Lower leg skin (tissue), 4 donors: Measurements from ENCODE around the gene FHAD1. TPM values are rescaled to one million over a fixed set of nuclear protein-coding genes. Genes with fewer than 3 reads are reported as not detected.

ENCODE experiments used
- DNase-seq, 2 donors: peaks; one replicate each; pipeline ENCODE4 v3.0.0-alpha.2; 2019; ENCODE audit warnings: low spot score in 2 of 2
- H3K4me3 ChIP-seq: fragments of 200-600 bp; sonication (generic); 2 replicates; pipeline ENCODE4 v1.5.1; 2017; ENCODE audit warnings: mild to moderate bottlenecking, low read depth; ENCODE audit not compliant: poor library complexity, severe bottlenecking
- CTCF ChIP-seq, 3 donors: fragments of 450-650 bp; IDR thresholded peaks; one replicate each; pipeline ENCODE4 v1.5.1; 2016; ENCODE audit warnings: antibody characterized with exemption in 3 of 3, mild to moderate bottlenecking in 3 of 3, moderate library complexity in 2 of 3
- POLR2A ChIP-seq, 2 donors: fragments of 450-650 bp; IDR thresholded peaks; one replicate each; pipeline ENCODE4 v1.6.1; 2016 to 2017; ENCODE audit warnings: antibody characterized with exemption in 2 of 2, mild to moderate bottlenecking in 1 of 2, moderate library complexity in 1 of 2
- WGBS, 2 donors: methylation state at CpG; one replicate each; pipeline ENCODE4 v1.1.5; 2018; 5-methylcytosine and 5-hydroxymethylcytosine counted together
- intact Hi-C: fragments of 100-400 bp; cut with DNase I; formaldehyde crosslinking; loops from one replicate; pipeline ENCODE4 v1.15.0; 2023; ENCODE audit warnings: low total_unique reads
- total RNA-seq, 4 donors: library from RNA; depleted of rRNA; stranded (reverse); fragments of >200 nt; gene quantifications; one replicate each; pipeline ENCODE4 v1.1.0, GENCODE V29; 2016

Gene FHAD1
- total RNA-seq, 4 donors from 2014 or later, result 0.52 to 2.0 TPM; not detected in 2

GRCh38 chr1:15312626-15313411 is 65.8 kb downstream of the FHAD1 start:
- no peak for DNase-seq
- TF ChIP-seq CTCF (IDR thresholded peaks at IDR 0.05), result no peak
- no peak for TF ChIP-seq POLR2A (IDR thresholded peaks at IDR 0.05)
- 81 to 86% methylated on average over 16 of the region's 16 CpGs for WGBS, 2 donors
- no peak overlapping the region for H3K4me3 ChIP-seq
- intact Hi-C loops, result no loop called here

GRCh38 chr1:15314328-15315281 is 67.6 kb downstream of the FHAD1 start:
- intact Hi-C loops, result no loop called here
- 86 to 87% methylated on average over 26 of the region's 26 CpGs for WGBS, 2 donors
- no peak for DNase-seq
- no peak for TF ChIP-seq CTCF (IDR thresholded peaks at IDR 0.05)
- no peak for TF ChIP-seq POLR2A (IDR thresholded peaks at IDR 0.05)
- H3K4me3 ChIP-seq, result no peak overlapping the region

- no peak overlapping the region for H3K4me3 ChIP-seq
- no peak for DNase-seq
- WGBS, 2 donors, result 81 to 83% methylated on average over 7 of the region's 7 CpGs
- intact Hi-C loops, result no loop called here
- TF ChIP-seq CTCF (IDR thresholded peaks at IDR 0.05), result no peak
- TF ChIP-seq POLR2A (IDR thresholded peaks at IDR 0.05), result no peak
Observed at GRCh38 chr1:15315815-15316214, 68.8 kb downstream of the FHAD1 start.

GRCh38 chr1:15316510-15316909 is 69.5 kb downstream of the FHAD1 start:
- 6 to 42% methylated on average over 1 of the region's 1 CpG for WGBS, 2 donors
- intact Hi-C loops, result no loop called here
- TF ChIP-seq POLR2A (IDR thresholded peaks at IDR 0.05), result no peak
- no peak for TF ChIP-seq CTCF (IDR thresholded peaks at IDR 0.05)
- no peak overlapping the region for H3K4me3 ChIP-seq
- no peak for DNase-seq

GRCh38 chr1:15320267-15320666 is 73.2 kb downstream of the FHAD1 start:
- WGBS, 2 donors, result 95 to 97% methylated on average over 5 of the region's 5 CpGs
- H3K4me3 ChIP-seq, result no peak overlapping the region
- no peak for DNase-seq
- intact Hi-C loops, result no loop called here
- TF ChIP-seq CTCF (IDR thresholded peaks at IDR 0.05) (no peak), POLR2A (IDR thresholded peaks at IDR 0.05) (no peak)
